Stimulated activated CD4-positive, alpha-beta T cell treated with anti-CD3 and anti-CD28 coated beads, Interleukin-1b, Interleukin-23, amount 100 ng/mL, for 48 hours (primary cell): ENCODE measurements around the gene RNU5D-1.

Experiments
- DNase-seq: peaks from one replicate; pipeline ENCODE4 v3.0.0-alpha.2; 2020

RNU5D-1 gene

GRCh38 chr1:44698138-44698537 lies 32.8 kb downstream of the RNU5D-1 start:
- DNase-seq, result no peak

GRCh38 chr1:44696789-44697345 lies 34.1 kb downstream of the RNU5D-1 start:
- DNase-seq, result peak; percentile 53

- no peak for DNase-seq
Measured at GRCh38 chr1:44696101-44696500, 34.9 kb downstream of the RNU5D-1 start.

- DNase-seq, result no peak
Measured at GRCh38 chr1:44695671-44696070, 35.3 kb downstream of the RNU5D-1 start.

- DNase-seq, result no peak
Measured at GRCh38 chr1:44694863-44695478, 36.0 kb downstream of the RNU5D-1 start.

GRCh38 chr1:44693900-44694299 lies 37.1 kb downstream of the RNU5D-1 start:
- no peak for DNase-seq

- peak; percentile 18 for DNase-seq
Measured at GRCh38 chr1:44693159-44693558, 37.8 kb downstream of the RNU5D-1 start.

- no peak for DNase-seq
Measured at GRCh38 chr1:44689447-44689765, 41.6 kb downstream of the RNU5D-1 start.

- no peak for DNase-seq
Measured at GRCh38 chr1:44688760-44689446, 42.1 kb downstream of the RNU5D-1 start.

GRCh38 chr1:44685881-44686280 lies 45.1 kb downstream of the RNU5D-1 start:
- no peak for DNase-seq

- no peak for DNase-seq
Measured at GRCh38 chr1:44685218-44685617, 45.8 kb downstream of the RNU5D-1 start.

- no peak for DNase-seq
Measured at GRCh38 chr1:44684525-44684924, 46.4 kb downstream of the RNU5D-1 start.

GRCh38 chr1:44682883-44683265 lies 48.1 kb downstream of the RNU5D-1 start:
- no peak for DNase-seq

- DNase-seq, result no peak
Measured at GRCh38 chr1:44681905-44682882, 48.8 kb downstream of the RNU5D-1 start.
